PFSK-1 (cell line): ENCODE data around the gene CAMK4.

Experiments used
- FOXP2 ChIP-seq: optimal IDR thresholded peaks from 2 replicates; pipeline ENCODE3; 2011; ENCODE audit warnings: borderline replicate concordance, control low read depth, inconsistent platforms; ENCODE audit not compliant: insufficient read depth; ENCODE audit errors: extremely low read length, extremely low read depth
- POLR2AphosphoS5 ChIP-seq: IDR thresholded peaks from 2 replicates; pipeline ENCODE4 v1.6.1; 2012; ENCODE audit warnings: low read depth, mild to moderate bottlenecking, control low read depth, low read length, moderate library complexity
- TAF1 ChIP-seq: IDR thresholded peaks from 2 replicates; pipeline ENCODE4 v1.6.1; 2012; ENCODE audit warnings: low read length, control low read depth, borderline replicate concordance; ENCODE audit not compliant: insufficient read depth
- TF ChIP-seq, protein P1 (sequence below), 2 experiments: IDR thresholded peaks; 2 replicates each; pipeline versions ENCODE4 v1.6.1 to v1.8.0; 2011 to 2012; ENCODE audit warnings: low read depth in 2 of 2, low read length in 2 of 2, control low read depth in 1 of 2, inconsistent platforms in 1 of 2, mild to moderate bottlenecking in 1 of 2, moderate library complexity in 1 of 2; ENCODE audit not compliant: insufficient read depth in 1 of 2

DNA sequence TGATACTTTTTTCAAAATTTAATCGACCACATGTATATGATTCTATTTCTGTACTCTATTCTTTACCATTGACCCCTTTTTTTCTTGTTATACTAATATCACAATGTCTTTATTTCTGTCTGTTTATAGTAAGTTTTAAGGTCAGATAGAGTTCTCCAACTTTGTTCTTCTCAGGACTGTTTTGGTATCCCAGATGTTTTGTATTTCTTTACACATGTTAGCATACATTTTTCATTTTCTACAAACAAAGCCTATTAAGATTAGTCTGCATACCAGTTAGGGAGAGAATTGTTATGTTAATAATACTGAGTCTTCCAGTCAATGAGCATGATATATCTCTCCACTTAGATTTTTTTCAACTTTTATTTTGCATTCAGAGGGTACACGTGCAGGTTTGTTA, 8.2 kb upstream of the CAMK4 start:
- TF ChIP-seq POLR2AphosphoS5 (no peak), TAF1 (no peak), FOXP2 (no peak)
- TF ChIP-seq, protein P1, sequence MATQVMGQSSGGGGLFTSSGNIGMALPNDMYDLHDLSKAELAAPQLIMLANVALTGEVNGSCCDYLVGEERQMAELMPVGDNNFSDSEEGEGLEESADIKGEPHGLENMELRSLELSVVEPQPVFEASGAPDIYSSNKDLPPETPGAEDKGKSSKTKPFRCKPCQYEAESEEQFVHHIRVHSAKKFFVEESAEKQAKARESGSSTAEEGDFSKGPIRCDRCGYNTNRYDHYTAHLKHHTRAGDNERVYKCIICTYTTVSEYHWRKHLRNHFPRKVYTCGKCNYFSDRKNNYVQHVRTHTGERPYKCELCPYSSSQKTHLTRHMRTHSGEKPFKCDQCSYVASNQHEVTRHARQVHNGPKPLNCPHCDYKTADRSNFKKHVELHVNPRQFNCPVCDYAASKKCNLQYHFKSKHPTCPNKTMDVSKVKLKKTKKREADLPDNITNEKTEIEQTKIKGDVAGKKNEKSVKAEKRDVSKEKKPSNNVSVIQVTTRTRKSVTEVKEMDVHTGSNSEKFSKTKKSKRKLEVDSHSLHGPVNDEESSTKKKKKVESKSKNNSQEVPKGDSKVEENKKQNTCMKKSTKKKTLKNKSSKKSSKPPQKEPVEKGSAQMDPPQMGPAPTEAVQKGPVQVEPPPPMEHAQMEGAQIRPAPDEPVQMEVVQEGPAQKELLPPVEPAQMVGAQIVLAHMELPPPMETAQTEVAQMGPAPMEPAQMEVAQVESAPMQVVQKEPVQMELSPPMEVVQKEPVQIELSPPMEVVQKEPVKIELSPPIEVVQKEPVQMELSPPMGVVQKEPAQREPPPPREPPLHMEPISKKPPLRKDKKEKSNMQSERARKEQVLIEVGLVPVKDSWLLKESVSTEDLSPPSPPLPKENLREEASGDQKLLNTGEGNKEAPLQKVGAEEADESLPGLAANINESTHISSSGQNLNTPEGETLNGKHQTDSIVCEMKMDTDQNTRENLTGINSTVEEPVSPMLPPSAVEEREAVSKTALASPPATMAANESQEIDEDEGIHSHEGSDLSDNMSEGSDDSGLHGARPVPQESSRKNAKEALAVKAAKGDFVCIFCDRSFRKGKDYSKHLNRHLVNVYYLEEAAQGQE (IDR thresholded peaks at IDR 0.05; ENCODE audit: insufficient read depth in 1 of 2, low read depth in 2 of 2, low read length in 2 of 2), result no peak
